ENCODE data around the gene MMP23B.

GRCh38 chr1:1594602-1595260 lies 37.2 kb upstream of the MMP23B start:
- TF ChIP-seq, protein P1, sequence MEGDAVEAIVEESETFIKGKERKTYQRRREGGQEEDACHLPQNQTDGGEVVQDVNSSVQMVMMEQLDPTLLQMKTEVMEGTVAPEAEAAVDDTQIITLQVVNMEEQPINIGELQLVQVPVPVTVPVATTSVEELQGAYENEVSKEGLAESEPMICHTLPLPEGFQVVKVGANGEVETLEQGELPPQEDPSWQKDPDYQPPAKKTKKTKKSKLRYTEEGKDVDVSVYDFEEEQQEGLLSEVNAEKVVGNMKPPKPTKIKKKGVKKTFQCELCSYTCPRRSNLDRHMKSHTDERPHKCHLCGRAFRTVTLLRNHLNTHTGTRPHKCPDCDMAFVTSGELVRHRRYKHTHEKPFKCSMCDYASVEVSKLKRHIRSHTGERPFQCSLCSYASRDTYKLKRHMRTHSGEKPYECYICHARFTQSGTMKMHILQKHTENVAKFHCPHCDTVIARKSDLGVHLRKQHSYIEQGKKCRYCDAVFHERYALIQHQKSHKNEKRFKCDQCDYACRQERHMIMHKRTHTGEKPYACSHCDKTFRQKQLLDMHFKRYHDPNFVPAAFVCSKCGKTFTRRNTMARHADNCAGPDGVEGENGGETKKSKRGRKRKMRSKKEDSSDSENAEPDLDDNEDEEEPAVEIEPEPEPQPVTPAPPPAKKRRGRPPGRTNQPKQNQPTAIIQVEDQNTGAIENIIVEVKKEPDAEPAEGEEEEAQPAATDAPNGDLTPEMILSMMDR (IDR thresholded peaks at IDR 0.05): no peak
- no peak for TF ChIP-seq POLR2A (IDR thresholded peaks at IDR 0.05)

All from uterus (tissue), 2 donors.